GM12878 (cell line): Measurements from ENCODE around the gene NOC2L. TPM values are rescaled to one million over a fixed set of nuclear protein-coding genes. Genes with fewer than 3 reads are reported as not detected.
A peak's percentile ranks its signal among the peaks of the same experiment; 100 is the strongest.

Experiments used
- ATAC-seq: fragments of 200-7000 bp; cut with Tn5 transposase; 3 replicates; pipeline ENCODE4 v1.9.1; 2020; ENCODE audit warnings: mild to moderate bottlenecking, moderate library complexity
- BruUV-seq: library from RNA; stranded (reverse); fragments of 400-500 nt; replicated peaks from 2 replicates; lab custom pipeline; 2021; lab: Mats Ljungman, UMichigan
- CTCF ChIA-PET: fragments of 300-600 bp; sonication (Branson Sonifier 250); formaldehyde crosslinking; extraction: SDS; loops from one replicate; lab custom pipeline; 2021; ENCODE audit warnings: inconsistent platforms; lab: Yijun Ruan, JAX
- POLR2A ChIA-PET: fragments of 350-600 bp; formaldehyde crosslinking; extraction: SDS; loops from one replicate; lab custom pipeline; 2021; ENCODE audit warnings: inconsistent platforms; lab: Charles Lee
- RAD21 ChIA-PET: fragments of 300-600 bp; sonication (Branson Sonifier 250); formaldehyde crosslinking; loops from one replicate; lab custom pipeline; 2023; ENCODE audit warnings: antibody characterized with exemption; ENCODE audit not compliant: unreplicated experiment; lab: Charles Lee
- SMC1A ChIA-PET: fragments of 300-600 bp; sonication (Branson Sonifier 250); formaldehyde crosslinking; loops from one replicate; lab custom pipeline; 2023; ENCODE audit not compliant: unreplicated experiment, uncharacterized antibody; lab: Charles Lee
- DNase-seq: peaks from one replicate; pipeline ENCODE4 v3.0.0-alpha.2; 2011; ENCODE audit warnings: low read depth, low spot score
- FAIRE-seq: peaks from 3 replicates; lab custom pipeline; 2011; peaks lifted over from hg19 to GRCh38; lab: Jason Lieb, UNC
- H2AFZ ChIP-seq: 2 replicates; pipeline ENCODE4 v1.6.0; 2011; ENCODE audit warnings: low read depth, low read length, control low read depth; ENCODE audit not compliant: control insufficient read depth
- H3K27ac ChIP-seq: 2 replicates; pipeline ENCODE4 v1.5.1; 2011; ENCODE audit warnings: control low read depth; ENCODE audit not compliant: control insufficient read depth, insufficient read depth
- H3K27me3 ChIP-seq, 2 experiments: replicated peaks in 1 of 2; 2 replicates each; pipeline versions ENCODE4 v1.6.0 to v1.6.1; 2011; ENCODE audit warnings: low read length in 1 of 2; ENCODE audit not compliant: control insufficient read depth in 2 of 2, insufficient read depth in 2 of 2
- H3K36me3 ChIP-seq, 2 experiments: 2 replicates each; pipeline ENCODE4 v1.5.1; 2011; ENCODE audit warnings: low read length in 1 of 2; ENCODE audit not compliant: control insufficient read depth in 2 of 2, insufficient read depth in 2 of 2
- H3K4me1 ChIP-seq: 2 replicates; pipeline ENCODE4 v1.6.1; 2011; ENCODE audit warnings: mild to moderate bottlenecking, low read length, moderate library complexity, mixed read lengths; ENCODE audit not compliant: control insufficient read depth, insufficient read depth
- H3K4me2 ChIP-seq: 2 replicates; pipeline ENCODE4 v1.6.0; 2011; ENCODE audit warnings: control low read depth; ENCODE audit not compliant: control insufficient read depth, insufficient read depth
- H3K4me3 ChIP-seq: fragments of 200-600 bp; sonication (generic); 2 replicates; pipeline ENCODE4 v1.5.1; 2016
- H3K79me2 ChIP-seq: 2 replicates; pipeline ENCODE4 v1.6.0; 2011; ENCODE audit warnings: low read length; ENCODE audit not compliant: control insufficient read depth, insufficient read depth
- H3K9ac ChIP-seq: 2 replicates; pipeline ENCODE4 v1.8.0; 2011; ENCODE audit warnings: low read length, control low read depth, mixed read lengths; ENCODE audit not compliant: control insufficient read depth, insufficient read depth
- H3K9me3 ChIP-seq: replicated peaks from 3 replicates; pipeline ENCODE4 v1.5.1; 2011; ENCODE audit warnings: mild to moderate bottlenecking, low read length; ENCODE audit not compliant: control insufficient read depth, insufficient read depth
- H4K20me1 ChIP-seq: 2 replicates; pipeline ENCODE4 v1.6.0; 2011; ENCODE audit not compliant: control insufficient read depth, insufficient read depth
- EED ChIP-seq: sonication (generic); IDR thresholded peaks from 2 replicates; pipeline ENCODE4 v1.6.1; 2016; ENCODE audit warnings: antibody characterized with exemption, low read depth
- EGR1 ChIP-seq, 2 experiments: IDR thresholded peaks; 1 replicate in 1 of 2; 2 replicates in 1 of 2; pipeline ENCODE4 v1.6.1; 2011 to 2012; ENCODE audit warnings: low read depth in 2 of 2, low read length in 2 of 2, borderline replicate concordance in 1 of 2, mild to moderate bottlenecking in 1 of 2, moderate library complexity in 1 of 2
- FOXK2 ChIP-seq: fragments of 450-650 bp; IDR thresholded peaks from 2 replicates; pipeline ENCODE4 v1.6.1; 2017; ENCODE audit warnings: mild to moderate bottlenecking, moderate library complexity
- GABPA ChIP-seq: IDR thresholded peaks from 2 replicates; pipeline ENCODE4 v1.6.1; 2014; ENCODE audit warnings: antibody characterized with exemption, low read depth, mild to moderate bottlenecking, inconsistent platforms
- LARP7 ChIP-seq: fragments of 450-650 bp; IDR thresholded peaks from 2 replicates; pipeline ENCODE4 v1.6.1; 2017; ENCODE audit warnings: mild to moderate bottlenecking
- MTA3 ChIP-seq: IDR thresholded peaks from 2 replicates; pipeline ENCODE4 v1.6.1; 2012; ENCODE audit warnings: low read length, inconsistent platforms, borderline replicate concordance
- MXI1 ChIP-seq: fragments of 150-350 bp; IDR thresholded peaks from 2 replicates; pipeline ENCODE4 v1.6.1; 2011; ENCODE audit warnings: low read depth, mild to moderate bottlenecking, inconsistent platforms, low read length, improper control_type of control experiment
- NFIC ChIP-seq: IDR thresholded peaks from 2 replicates; pipeline ENCODE4 v1.6.1; 2012; ENCODE audit warnings: low read depth, mild to moderate bottlenecking, inconsistent platforms, low read length, moderate library complexity
- NRF1 ChIP-seq: conservative IDR thresholded peaks from 2 replicates; pipeline ENCODE4 v1.6.1; 2011; ENCODE audit warnings: mild to moderate bottlenecking, low read depth, low read length, improper control_type of control experiment
- RCOR1 ChIP-seq: conservative IDR thresholded peaks from 2 replicates; pipeline ENCODE4 v1.6.1; 2012; ENCODE audit warnings: low read depth, low read length, improper control_type of control experiment
- SUZ12 ChIP-seq: fragments of 200-600 bp; sonication (generic); IDR thresholded peaks from one replicate; pipeline ENCODE4 v1.6.1; 2018; ENCODE audit warnings: antibody characterized with exemption, mild to moderate bottlenecking; ENCODE audit not compliant: unreplicated experiment
- TBL1XR1 ChIP-seq: IDR thresholded peaks from 2 replicates; pipeline ENCODE4 v1.6.1; 2012; ENCODE audit warnings: low read depth, low read length, improper control_type of control experiment
- WGBS: methylation state at CpG from one replicate; pipeline ENCODE4 v1.1.6; 2016; ENCODE audit warnings: low lambda C conversion rate; ENCODE audit not compliant: insufficient replicate concordance, insufficient coverage; ENCODE audit errors: missing lambda C conversion rate; 5-methylcytosine and 5-hydroxymethylcytosine counted together
- in situ Hi-C: fragments of 300-500 bp; cut with MboI; formaldehyde crosslinking; loops from 9 replicates; pipeline ENCODE4 v1.14.3; 2018; ENCODE audit warnings: mixed read lengths
- intact Hi-C: fragments of 100-400 bp; cut with micrococcal nuclease; formaldehyde crosslinking; loops from one replicate; pipeline ENCODE4 v1.14.2; 2022; ENCODE audit not compliant: unreplicated experiment
- polyA plus RNA-seq, 11 experiments: library from polyadenylated mRNA; depleted of rRNA in 4 of 11; unstranded in 6 of 11; stranded (reverse) in 5 of 11; fragments of >200 nt; fragmentation: Nextera tagmentation in 4 of 11; fragmentation: Illumina TruSeq in 1 of 11; extraction: Ambion mirVana in 4 of 11; extraction: Trizol in 1 of 11; gene quantifications; 1 replicate in 1 of 11; 2 replicates in 10 of 11; pipeline versions ENCODE4 v1.2.1 to v1.2.3, GENCODE V29; 2011 to 2016; ENCODE audit warnings: inconsistent platforms in 2 of 11, missing spikeins in 2 of 11, low read depth in 1 of 11
- total RNA-seq, 4 experiments: library from RNA; depleted of rRNA in 3 of 4; stranded (reverse); fragments of >200 nt in 3 of 4; fragmentation: Illumina TruSeq in 1 of 4; extraction: Trizol in 1 of 4; gene quantifications; 2 replicates each; pipeline versions ENCODE4 v1.2.1 to v1.2.3, GENCODE V29; 2013 to 2021
- TF ChIP-seq, protein P1 (sequence below): fragments of 450-650 bp; formaldehyde crosslinking; IDR thresholded peaks from 2 replicates; pipeline ENCODE4 v1.5.0; 2022; ENCODE audit warnings: mild to moderate bottlenecking, missing genetic modification characterization
- TF ChIP-seq, protein P2 (sequence below): fragments of 150-350 bp; IDR thresholded peaks from 2 replicates; pipeline ENCODE4 v1.6.1; 2016; ENCODE audit warnings: low read depth, low read length
- TF ChIP-seq, protein P3 (sequence below): IDR thresholded peaks from 2 replicates; pipeline ENCODE4 v1.6.1; 2011; ENCODE audit warnings: low read depth, low read length, improper control_type of control experiment, borderline replicate concordance

The NOC2L gene
- total and polyA plus RNA-seq, 10 of the 15 experiments (the other 5 are each of a cell fraction or from before 2014, with no cell fraction given), result 1.3 to 171 (median 64.3) TPM

DNA sequence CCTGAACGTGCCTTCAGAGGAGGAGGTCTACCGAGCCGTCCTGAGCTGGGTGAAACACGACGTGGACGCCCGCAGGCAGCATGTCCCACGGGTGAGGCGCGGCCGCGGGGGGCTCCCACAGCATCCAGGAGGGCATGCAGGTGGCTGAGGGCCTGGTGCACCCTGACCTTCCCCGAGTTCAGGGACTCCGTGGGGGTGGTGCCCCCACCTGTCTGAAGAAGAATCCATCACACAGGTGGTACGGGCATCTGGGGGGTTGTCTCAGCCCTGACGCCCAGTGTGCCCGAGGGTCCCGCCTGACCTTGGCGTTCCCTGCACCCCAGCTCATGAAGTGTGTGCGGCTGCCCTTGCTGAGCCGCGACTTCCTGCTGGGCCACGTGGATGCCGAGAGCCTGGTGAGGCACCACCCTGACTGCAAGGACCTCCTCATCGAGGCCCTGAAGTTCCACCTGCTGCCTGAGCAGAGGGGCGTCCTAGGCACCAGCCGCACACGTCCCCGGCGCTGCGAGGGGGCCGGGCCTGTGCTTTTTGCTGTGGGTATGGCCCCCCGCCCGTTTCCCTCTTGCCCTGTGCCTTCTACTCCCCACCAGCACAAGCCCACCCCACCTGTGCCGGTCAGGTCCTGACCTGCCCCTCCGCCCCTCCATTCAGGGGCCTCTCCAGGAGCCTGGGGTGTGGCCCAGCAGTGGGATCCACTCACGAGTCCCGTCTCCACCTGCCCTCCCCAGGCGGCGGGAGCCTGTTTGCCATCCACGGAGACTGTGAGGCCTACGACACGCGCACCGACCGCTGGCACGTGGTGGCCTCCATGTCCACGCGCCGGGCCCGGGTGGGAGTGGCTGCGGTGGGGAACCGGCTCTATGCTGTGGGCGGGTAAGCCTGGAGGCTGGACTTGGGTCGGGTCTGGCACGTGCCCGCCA lies 3.6 kb upstream of the NOC2L start:
- peaks cover 18% of the 10 kb centered on the region for H3K4me1 ChIP-seq
- no peak overlapping the region for H3K27ac ChIP-seq
- H3K27me3 ChIP-seq, result no peaks in the 10 kb centered on the region
- no peak overlapping the region for H3K4me3 ChIP-seq
- peaks cover 13% of the 10 kb centered on the region for H3K79me2 ChIP-seq
- ChIA-PET POLR2A (no interaction called here), RAD21 (no interaction called here), CTCF (interaction anchor here (0.5 kb wide), 1 partner anchor 21 kb away, joined by 4 read pairs; no protein-coding TSS in a partner anchor), SMC1A (no interaction called here)
- H3K9me3 ChIP-seq, result no peaks in the 10 kb centered on the region
- no peak overlapping the region for H2AFZ ChIP-seq
- ATAC-seq (no peak), DNase-seq (no peak), FAIRE-seq (no peak)
- in situ Hi-C loops (no loop called here), intact Hi-C loops (no loop called here)
- 95% methylated on average over 52 of the region's 57 CpGs for WGBS
- no peaks in the 10 kb centered on the region for H4K20me1 ChIP-seq
- H3K4me2 ChIP-seq, result no peak overlapping the region
- no peaks in the 10 kb centered on the region; a peak in 1 of 4 replicates for H3K36me3 ChIP-seq
- TSS peak; percentile 57 for BruUV-seq
- H3K9ac ChIP-seq, result no peak overlapping the region
- TF ChIP-seq GABPA (no peak), MTA3 (no peak), TBL1XR1 (no peak), EGR1 (IDR thresholded peaks at IDR 0.05; ENCODE audit: borderline replicate concordance in 1 of 2, low read depth in 2 of 2, low read length in 2 of 2) (no peak), NRF1 (no peak), MXI1 (no peak), NFIC (no peak), FOXK2 (no peak), SUZ12 (no peak), EED (no peak), RCOR1 (no peak), LARP7 (no peak)
- TF ChIP-seq, protein P1, sequence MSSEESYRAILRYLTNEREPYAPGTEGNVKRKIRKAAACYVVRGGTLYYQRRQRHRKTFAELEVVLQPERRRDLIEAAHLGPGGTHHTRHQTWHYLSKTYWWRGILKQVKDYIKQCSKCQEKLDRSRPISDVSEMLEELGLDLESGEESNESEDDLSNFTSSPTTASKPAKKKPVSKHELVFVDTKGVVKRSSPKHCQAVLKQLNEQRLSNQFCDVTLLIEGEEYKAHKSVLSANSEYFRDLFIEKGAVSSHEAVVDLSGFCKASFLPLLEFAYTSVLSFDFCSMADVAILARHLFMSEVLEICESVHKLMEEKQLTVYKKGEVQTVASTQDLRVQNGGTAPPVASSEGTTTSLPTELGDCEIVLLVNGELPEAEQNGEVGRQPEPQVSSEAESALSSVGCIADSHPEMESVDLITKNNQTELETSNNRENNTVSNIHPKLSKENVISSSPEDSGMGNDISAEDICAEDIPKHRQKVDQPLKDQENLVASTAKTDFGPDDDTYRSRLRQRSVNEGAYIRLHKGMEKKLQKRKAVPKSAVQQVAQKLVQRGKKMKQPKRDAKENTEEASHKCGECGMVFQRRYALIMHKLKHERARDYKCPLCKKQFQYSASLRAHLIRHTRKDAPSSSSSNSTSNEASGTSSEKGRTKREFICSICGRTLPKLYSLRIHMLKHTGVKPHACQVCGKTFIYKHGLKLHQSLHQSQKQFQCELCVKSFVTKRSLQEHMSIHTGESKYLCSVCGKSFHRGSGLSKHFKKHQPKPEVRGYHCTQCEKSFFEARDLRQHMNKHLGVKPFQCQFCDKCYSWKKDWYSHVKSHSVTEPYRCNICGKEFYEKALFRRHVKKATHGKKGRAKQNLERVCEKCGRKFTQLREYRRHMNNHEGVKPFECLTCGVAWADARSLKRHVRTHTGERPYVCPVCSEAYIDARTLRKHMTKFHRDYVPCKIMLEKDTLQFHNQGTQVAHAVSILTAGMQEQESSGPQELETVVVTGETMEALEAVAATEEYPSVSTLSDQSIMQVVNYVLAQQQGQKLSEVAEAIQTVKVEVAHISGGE (CRISPR knock-in tag), result no peak
- TF ChIP-seq, protein P2, sequence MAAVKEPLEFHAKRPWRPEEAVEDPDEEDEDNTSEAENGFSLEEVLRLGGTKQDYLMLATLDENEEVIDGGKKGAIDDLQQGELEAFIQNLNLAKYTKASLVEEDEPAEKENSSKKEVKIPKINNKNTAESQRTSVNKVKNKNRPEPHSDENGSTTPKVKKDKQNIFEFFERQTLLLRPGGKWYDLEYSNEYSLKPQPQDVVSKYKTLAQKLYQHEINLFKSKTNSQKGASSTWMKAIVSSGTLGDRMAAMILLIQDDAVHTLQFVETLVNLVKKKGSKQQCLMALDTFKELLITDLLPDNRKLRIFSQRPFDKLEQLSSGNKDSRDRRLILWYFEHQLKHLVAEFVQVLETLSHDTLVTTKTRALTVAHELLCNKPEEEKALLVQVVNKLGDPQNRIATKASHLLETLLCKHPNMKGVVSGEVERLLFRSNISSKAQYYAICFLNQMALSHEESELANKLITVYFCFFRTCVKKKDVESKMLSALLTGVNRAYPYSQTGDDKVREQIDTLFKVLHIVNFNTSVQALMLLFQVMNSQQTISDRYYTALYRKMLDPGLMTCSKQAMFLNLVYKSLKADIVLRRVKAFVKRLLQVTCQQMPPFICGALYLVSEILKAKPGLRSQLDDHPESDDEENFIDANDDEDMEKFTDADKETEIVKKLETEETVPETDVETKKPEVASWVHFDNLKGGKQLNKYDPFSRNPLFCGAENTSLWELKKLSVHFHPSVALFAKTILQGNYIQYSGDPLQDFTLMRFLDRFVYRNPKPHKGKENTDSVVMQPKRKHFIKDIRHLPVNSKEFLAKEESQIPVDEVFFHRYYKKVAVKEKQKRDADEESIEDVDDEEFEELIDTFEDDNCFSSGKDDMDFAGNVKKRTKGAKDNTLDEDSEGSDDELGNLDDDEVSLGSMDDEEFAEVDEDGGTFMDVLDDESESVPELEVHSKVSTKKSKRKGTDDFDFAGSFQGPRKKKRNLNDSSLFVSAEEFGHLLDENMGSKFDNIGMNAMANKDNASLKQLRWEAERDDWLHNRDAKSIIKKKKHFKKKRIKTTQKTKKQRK, result no peak
- TF ChIP-seq, protein P3, sequence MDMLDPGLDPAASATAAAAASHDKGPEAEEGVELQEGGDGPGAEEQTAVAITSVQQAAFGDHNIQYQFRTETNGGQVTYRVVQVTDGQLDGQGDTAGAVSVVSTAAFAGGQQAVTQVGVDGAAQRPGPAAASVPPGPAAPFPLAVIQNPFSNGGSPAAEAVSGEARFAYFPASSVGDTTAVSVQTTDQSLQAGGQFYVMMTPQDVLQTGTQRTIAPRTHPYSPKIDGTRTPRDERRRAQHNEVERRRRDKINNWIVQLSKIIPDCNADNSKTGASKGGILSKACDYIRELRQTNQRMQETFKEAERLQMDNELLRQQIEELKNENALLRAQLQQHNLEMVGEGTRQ, result no peak
